Measurements from ENCODE around the gene CCDC124.
"Not testable (repeated sequence)": the region's sequence is repeated elsewhere in the genome, so short reads cannot be mapped to it uniquely, and the experiment has no call there.

GRCh38 chr19:17887221-17887620 is 45.6 kb upstream of the CCDC124 start:
- not testable (repeated sequence) for TF ChIP-seq SREBF2 (IDR thresholded peaks at IDR 0.05; ENCODE audit: low read length); ETV6 (conservative IDR thresholded peaks at IDR 0.05 in 1 of 2, IDR thresholded peaks at IDR 0.05 in 1 of 2; ENCODE audit: borderline replicate concordance in 1 of 2, low read depth in 1 of 2); CBFB (IDR thresholded peaks at IDR 0.05; ENCODE audit: low read depth)
